GM18511 (cell line): ENCODE measurements around the gene DOK5.

Experiments
- ATAC-seq: cut with Tn5 transposase; IDR thresholded peaks from one replicate; pipeline ENCODE4 v1.9.1; 2021; ENCODE audit warnings: mild to moderate bottlenecking, moderate library complexity; ENCODE audit not compliant: unreplicated experiment

DOK5 gene

GRCh38 chr20:54642864-54643667 lies 167.7 kb downstream of the DOK5 start:
- no peak for ATAC-seq

- no peak for ATAC-seq
These were observed 168.4 kb downstream of the DOK5 start for GRCh38 chr20:54643761-54644160.

- no peak for ATAC-seq
These were observed 170.2 kb downstream of the DOK5 start for GRCh38 chr20:54645445-54646155.

GRCh38 chr20:54646156-54646517 lies 170.7 kb downstream of the DOK5 start:
- ATAC-seq, result no peak

- ATAC-seq, result no peak
These were observed 173.2 kb downstream of the DOK5 start for GRCh38 chr20:54648421-54649142.

- peak; percentile 78 for ATAC-seq
These were observed 174.1 kb downstream of the DOK5 start for GRCh38 chr20:54649511-54649962.

GRCh38 chr20:54650052-54650719 lies 174.8 kb downstream of the DOK5 start:
- ATAC-seq, result no peak

- ATAC-seq, result no peak
These were observed 175.9 kb downstream of the DOK5 start for GRCh38 chr20:54651252-54651651.

GRCh38 chr20:54654450-54654849 lies 179.1 kb downstream of the DOK5 start:
- ATAC-seq, result no peak

GRCh38 chr20:54657268-54657826 lies 182.0 kb downstream of the DOK5 start:
- ATAC-seq, result no peak

GRCh38 chr20:54658525-54658924 lies 183.1 kb downstream of the DOK5 start:
- no peak for ATAC-seq

GRCh38 chr20:54661265-54661664 lies 185.9 kb downstream of the DOK5 start:
- no peak for ATAC-seq

GRCh38 chr20:54661880-54662465 lies 186.6 kb downstream of the DOK5 start:
- ATAC-seq, result no peak

GRCh38 chr20:54665812-54666211 lies 190.4 kb downstream of the DOK5 start:
- ATAC-seq, result no peak

- peak; percentile 75 for ATAC-seq
These were observed 193.1 kb downstream of the DOK5 start for GRCh38 chr20:54668271-54669039.

GRCh38 chr20:54669040-54669363 lies 193.6 kb downstream of the DOK5 start:
- ATAC-seq, result no peak

- ATAC-seq, result no peak
These were observed 202.9 kb downstream of the DOK5 start for GRCh38 chr20:54678253-54678652.

- ATAC-seq, result no peak
These were observed 205.0 kb downstream of the DOK5 start for GRCh38 chr20:54680439-54680838.

- ATAC-seq, result no peak
These were observed 205.7 kb downstream of the DOK5 start for GRCh38 chr20:54680872-54681619.
